OCI-LY1 (cell line): ENCODE data around the gene COLEC12.

Experiments used
- H2AFZ ChIP-seq: fragments of 200-600 bp; sonication (generic), shearing (Covaris generic); 2 replicates; pipeline ENCODE4 v1.6.0; 2014; ENCODE audit warnings: antibody characterized with exemption, mild to moderate bottlenecking, low read length
- H3F3A ChIP-seq: fragments of 200-600 bp; sonication (generic), shearing (Covaris generic); 2 replicates; pipeline ENCODE4 v1.6.0; 2014; ENCODE audit warnings: mild to moderate bottlenecking, antibody characterized with exemption, low read length, moderate library complexity; ENCODE audit not compliant: insufficient read depth
- H3K27ac ChIP-seq: fragments of 200-600 bp; sonication (generic); 2 replicates; pipeline ENCODE4 v1.5.1; 2014; ENCODE audit warnings: low read length, mixed run types, mild to moderate bottlenecking, low read depth; ENCODE audit not compliant: poor library complexity, severe bottlenecking
- H3K27me3 ChIP-seq: fragments of 200-600 bp; sonication (generic); 2 replicates; pipeline ENCODE4 v1.6.0; 2014; ENCODE audit warnings: antibody characterized with exemption, mild to moderate bottlenecking, low read length, moderate library complexity; ENCODE audit not compliant: insufficient read depth
- H3K36me3 ChIP-seq: fragments of 200-600 bp; sonication (generic); 2 replicates; pipeline ENCODE4 v1.6.1; 2014; ENCODE audit warnings: mild to moderate bottlenecking, antibody characterized with exemption, low read length, moderate library complexity, mixed read lengths; ENCODE audit not compliant: insufficient read depth
- H3K4me1 ChIP-seq: fragments of 200-600 bp; sonication (generic); 2 replicates; pipeline ENCODE4 v1.5.1; 2014; ENCODE audit warnings: mild to moderate bottlenecking, low read length, moderate library complexity; ENCODE audit not compliant: insufficient read depth, severe bottlenecking
- H3K4me2 ChIP-seq: fragments of 200-600 bp; sonication (generic), shearing (Covaris generic); 2 replicates; pipeline ENCODE4 v1.6.1; 2014; ENCODE audit warnings: low read length
- H3K4me3 ChIP-seq: fragments of 200-600 bp; sonication (generic); 2 replicates; pipeline ENCODE4 v1.5.1; 2014; ENCODE audit warnings: low read length, low read depth, mild to moderate bottlenecking, mixed read lengths; ENCODE audit not compliant: poor library complexity, severe bottlenecking
- H3K79me2 ChIP-seq: fragments of 200-600 bp; shearing (Covaris generic); 2 replicates; pipeline ENCODE4 v1.6.1; 2016; ENCODE audit warnings: mixed run types, low read length, mixed read lengths; ENCODE audit not compliant: insufficient read depth
- H3K9ac ChIP-seq: fragments of 200-600 bp; sonication (generic), shearing (Covaris generic); 2 replicates; pipeline ENCODE4 v1.6.1; 2014; ENCODE audit warnings: mild to moderate bottlenecking, low read length, mixed read lengths
- H3K9me2 ChIP-seq: fragments of 200-600 bp; sonication (generic), shearing (Covaris generic); 2 replicates; pipeline ENCODE4 v1.6.1; 2014; ENCODE audit warnings: low read depth, mild to moderate bottlenecking, low read length, mixed read lengths
- H3K9me3 ChIP-seq: fragments of 200-600 bp; shearing (Covaris generic); 2 replicates; pipeline ENCODE4 v1.6.1; 2014; ENCODE audit warnings: low read length, mixed read lengths
- H4K20me1 ChIP-seq: fragments of 200-600 bp; sonication (generic), shearing (Covaris generic); 2 replicates; pipeline ENCODE4 v1.6.0; 2016; ENCODE audit warnings: mild to moderate bottlenecking, low read length; ENCODE audit not compliant: insufficient read depth
- CTCF ChIP-seq: fragments of 200-600 bp; sonication (generic), shearing (Covaris generic); IDR thresholded peaks from 2 replicates; pipeline ENCODE4 v1.5.1; 2017; ENCODE audit warnings: mild to moderate bottlenecking, antibody characterized with exemption, low read length, moderate library complexity, mixed read lengths
- EZH2 ChIP-seq: fragments of 200-600 bp; sonication (generic), shearing (Covaris generic); IDR thresholded peaks from 2 replicates; pipeline ENCODE4 v1.8.0; 2017; ENCODE audit warnings: borderline replicate concordance, mixed run types, mild to moderate bottlenecking, antibody characterized with exemption, low read length, moderate library complexity, mixed read lengths

The COLEC12 gene

DNA sequence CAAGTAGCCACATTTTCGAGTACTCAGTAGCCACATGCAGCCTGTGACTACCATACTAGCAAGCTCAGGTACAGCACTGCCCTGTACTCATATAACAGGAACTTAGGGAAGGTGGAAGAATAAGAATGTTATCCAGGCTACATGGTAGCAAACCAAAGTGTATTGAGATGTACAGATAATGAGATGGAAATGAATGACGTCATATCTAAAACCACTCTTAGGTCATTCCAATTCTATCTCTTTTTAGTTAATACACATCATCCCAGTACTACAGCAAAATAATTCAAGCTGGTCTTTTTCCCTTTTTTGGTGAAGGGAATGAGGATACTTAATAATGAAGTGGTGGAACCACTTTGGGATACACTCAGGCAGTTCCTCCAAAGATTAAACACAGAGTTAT lies 38.7 kb downstream of the COLEC12 start:
- H3F3A ChIP-seq: no peaks in the 10 kb centered on the region
- TF ChIP-seq CTCF: no peak
- no peak for TF ChIP-seq EZH2
- no peak overlapping the region for H2AFZ ChIP-seq
- no peaks in the 10 kb centered on the region for H3K36me3 ChIP-seq
- H3K27ac ChIP-seq: no peak overlapping the region
- H3K4me1 ChIP-seq: no peaks in the 10 kb centered on the region
- no peaks in the 10 kb centered on the region for H3K9me3 ChIP-seq
- H3K79me2 ChIP-seq: no peaks in the 10 kb centered on the region
- H3K4me2 ChIP-seq: no peak overlapping the region
- H4K20me1 ChIP-seq: no peaks in the 10 kb centered on the region
- no peak overlapping the region for H3K9ac ChIP-seq
- no peaks in the 10 kb centered on the region for H3K27me3 ChIP-seq
- no peak overlapping the region for H3K4me3 ChIP-seq
- H3K9me2 ChIP-seq: no peaks in the 10 kb centered on the region

DNA sequence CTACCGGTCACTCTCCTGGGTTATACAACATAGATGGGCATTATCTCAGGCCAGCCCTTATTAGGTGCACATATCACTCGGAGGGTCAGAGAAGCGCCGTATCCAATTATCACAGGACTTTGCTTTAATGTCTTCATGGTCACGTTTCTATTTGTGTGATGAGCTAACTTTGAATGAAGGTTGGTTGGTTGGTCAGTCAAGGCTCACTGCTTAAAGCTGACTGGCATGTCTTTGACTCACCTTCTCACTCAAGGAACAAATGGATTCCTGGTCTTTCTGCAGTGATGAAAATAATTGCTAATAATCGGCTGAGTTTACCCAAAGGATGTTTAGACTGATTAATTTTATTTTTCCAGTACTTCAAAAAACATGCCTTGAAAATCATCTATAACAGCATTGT lies 39.7 kb downstream of the COLEC12 start:
- Histone ChIP-seq H3K4me2 (no peak overlapping the region), H3K4me1 (no peaks in the 10 kb centered on the region), H3F3A (no peaks in the 10 kb centered on the region), H3K9ac (no peak overlapping the region), H3K9me2 (no peaks in the 10 kb centered on the region), H2AFZ (no peak overlapping the region), H3K27ac (no peak overlapping the region), H3K27me3 (no peaks in the 10 kb centered on the region), H3K79me2 (no peaks in the 10 kb centered on the region), H3K36me3 (no peaks in the 10 kb centered on the region), H3K9me3 (no peaks in the 10 kb centered on the region), H4K20me1 (no peaks in the 10 kb centered on the region), H3K4me3 (no peak overlapping the region)
- TF ChIP-seq EZH2 (no peak), CTCF (no peak)

GRCh38 chr18:459814-460593 lies 40.5 kb downstream of the COLEC12 start:
- Histone ChIP-seq H3K4me3 (no peak overlapping the region), H3K79me2 (no peaks in the 10 kb centered on the region), H3K9me2 (no peaks in the 10 kb centered on the region), H3F3A (no peaks in the 10 kb centered on the region), H4K20me1 (no peaks in the 10 kb centered on the region), H3K9ac (no peak overlapping the region), H2AFZ (no peak overlapping the region), H3K4me1 (no peaks in the 10 kb centered on the region), H3K9me3 (no peaks in the 10 kb centered on the region), H3K27ac (no peak overlapping the region), H3K27me3 (no peaks in the 10 kb centered on the region), H3K36me3 (no peaks in the 10 kb centered on the region), H3K4me2 (no peak overlapping the region)
- no peak for TF ChIP-seq EZH2
- TF ChIP-seq CTCF: no peak
